NCI-H2227 (cell line): ENCODE results near the gene EHD4.

Experiments
- DNase-seq: peaks from one replicate; lab custom pipeline; 2025; ENCODE audit not compliant: unreplicated experiment; lab: John Stamatoyannopoulos, UW

The EHD4 gene

GRCh38 chr15:41981371-41982132 is 9.2 kb upstream of the EHD4 start:
- no peak for DNase-seq

- DNase-seq = no peak
These were observed 8.4 kb upstream of the EHD4 start for GRCh38 chr15:41980654-41981323.

GRCh38 chr15:41979493-41980266 is 7.3 kb upstream of the EHD4 start:
- no peak for DNase-seq

DNA sequence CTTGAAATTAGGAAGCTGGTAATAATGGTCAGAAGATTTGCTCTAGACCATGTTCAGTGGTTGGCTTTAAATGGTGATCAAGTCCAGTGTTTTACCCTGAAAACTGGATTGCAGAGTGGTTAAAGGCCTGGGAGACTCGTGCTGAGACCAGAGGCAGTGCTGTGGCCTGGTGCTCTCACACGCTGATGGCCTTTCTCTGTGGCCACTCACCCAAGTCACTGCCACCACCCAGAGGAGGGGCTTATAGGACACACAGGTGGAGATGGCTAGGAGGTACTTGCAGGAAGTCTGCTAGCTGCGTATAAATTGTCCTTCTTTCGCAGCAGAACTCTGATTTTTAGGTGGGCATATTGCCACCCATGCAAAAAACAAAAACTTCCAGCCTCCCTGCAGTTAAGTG is 6.2 kb upstream of the EHD4 start:
- no peak for DNase-seq

- DNase-seq = no peak
These were observed 5.5 kb upstream of the EHD4 start for GRCh38 chr15:41977757-41978383.

DNA sequence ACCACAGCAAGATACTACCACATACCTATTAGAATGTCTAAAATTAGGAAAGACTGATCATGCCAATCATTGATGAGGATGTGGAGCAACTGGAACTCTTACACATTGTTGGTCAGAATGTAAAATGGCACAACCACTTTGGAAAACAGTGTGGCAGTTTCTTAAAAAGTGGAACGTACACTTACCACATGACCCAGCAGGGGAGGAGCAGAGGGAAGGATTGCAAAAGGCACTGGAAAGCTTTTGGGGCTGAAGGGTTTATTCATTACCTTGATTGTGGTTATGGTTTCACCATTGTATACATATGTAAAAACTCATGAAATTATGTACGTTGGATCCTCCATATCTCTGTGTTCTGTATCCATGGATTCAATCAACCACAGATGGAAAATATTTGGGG is 3.3 kb upstream of the EHD4 start:
- no peak for DNase-seq

GRCh38 chr15:41974041-41974440 is 1.7 kb upstream of the EHD4 start:
- no peak for DNase-seq

DNA sequence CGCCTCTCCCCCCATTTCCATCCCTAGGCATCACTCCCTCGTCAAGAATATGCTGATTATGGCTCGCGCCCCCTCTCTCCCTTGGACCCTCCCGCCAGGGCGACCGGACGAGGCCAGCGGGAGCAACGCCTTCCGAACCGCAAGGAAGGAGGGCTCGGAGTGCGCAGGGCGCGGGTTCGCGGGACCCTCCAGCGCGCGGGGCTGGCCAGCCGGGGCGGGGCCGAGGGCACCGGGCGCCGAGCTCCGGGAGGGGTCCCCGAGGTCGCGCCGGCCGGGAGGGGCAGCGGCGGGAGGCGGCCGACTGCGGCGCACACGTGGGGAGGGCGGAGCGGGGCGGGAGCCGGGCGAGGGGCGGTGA is 483 bp downstream of the EHD4 start:
- no peak for DNase-seq

GRCh38 chr15:41971089-41971894 is 1.1 kb downstream of the EHD4 start:
- peak; percentile 31 for DNase-seq

DNA sequence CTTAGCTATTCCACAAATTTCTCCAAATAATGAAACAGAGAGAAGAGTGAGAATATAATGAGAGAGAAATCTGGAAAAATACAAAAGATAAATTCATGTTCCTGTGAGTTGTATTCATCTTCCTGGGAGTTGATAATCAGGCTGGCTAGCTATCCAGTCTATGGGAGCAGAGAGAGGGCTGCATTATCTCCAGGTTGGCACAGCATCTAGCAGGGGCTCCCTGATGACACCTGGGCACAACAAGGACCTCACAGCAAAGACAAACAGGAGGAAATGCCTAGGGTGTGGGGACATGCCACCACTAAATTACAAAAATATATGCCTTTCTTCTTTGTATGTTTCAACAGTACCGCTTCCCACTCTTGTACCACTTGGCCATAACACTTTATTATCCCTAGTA is 1.9 kb downstream of the EHD4 start:
- DNase-seq = no peak

DNA sequence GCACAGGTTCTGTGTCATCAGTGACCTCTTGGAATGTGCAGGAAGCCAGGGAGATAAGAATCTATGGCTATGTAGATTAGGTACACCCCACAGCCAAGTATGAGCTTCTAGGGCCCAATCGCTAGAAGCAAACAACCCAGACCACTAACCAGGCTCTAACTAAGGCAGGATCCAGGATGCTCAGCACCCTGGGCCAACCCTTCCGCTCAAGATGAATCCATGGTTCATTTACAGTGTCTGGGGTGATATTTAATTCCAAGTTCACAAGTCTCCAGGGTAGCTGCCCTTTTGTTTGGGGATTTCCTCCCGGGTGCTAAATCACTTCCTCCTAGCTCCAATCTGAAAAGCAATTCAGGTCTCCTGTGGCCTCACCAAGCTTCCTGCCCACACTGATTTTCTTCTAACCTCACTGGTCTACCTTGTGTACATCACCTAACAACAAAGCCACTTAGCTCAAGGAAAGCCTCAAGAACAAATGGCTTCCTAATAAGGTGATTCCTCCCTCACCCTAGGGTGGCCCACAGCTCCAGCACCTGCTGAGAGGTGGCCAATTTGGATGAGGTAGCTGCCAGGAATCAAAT is 2.4 kb downstream of the EHD4 start:
- DNase-seq = no peak

DNA sequence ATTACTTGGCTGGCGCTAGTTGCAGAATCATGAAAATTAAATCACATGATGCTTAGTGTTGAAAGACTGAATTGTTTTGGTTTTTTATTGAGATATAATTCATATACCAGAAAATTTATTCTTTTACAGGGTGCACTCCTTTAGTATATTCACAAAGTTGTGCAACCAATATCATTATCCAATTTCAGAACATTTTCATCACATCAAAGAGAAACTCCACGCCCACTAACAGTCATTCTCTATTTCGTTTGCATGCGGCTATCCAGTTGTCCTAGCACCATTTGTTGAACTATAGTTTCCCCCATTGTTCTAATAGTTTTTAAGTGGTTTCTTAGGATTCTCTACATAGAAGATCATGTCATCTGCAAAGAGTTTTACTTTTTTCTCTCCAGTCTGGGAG is 3.7 kb downstream of the EHD4 start:
- DNase-seq = no peak

DNA sequence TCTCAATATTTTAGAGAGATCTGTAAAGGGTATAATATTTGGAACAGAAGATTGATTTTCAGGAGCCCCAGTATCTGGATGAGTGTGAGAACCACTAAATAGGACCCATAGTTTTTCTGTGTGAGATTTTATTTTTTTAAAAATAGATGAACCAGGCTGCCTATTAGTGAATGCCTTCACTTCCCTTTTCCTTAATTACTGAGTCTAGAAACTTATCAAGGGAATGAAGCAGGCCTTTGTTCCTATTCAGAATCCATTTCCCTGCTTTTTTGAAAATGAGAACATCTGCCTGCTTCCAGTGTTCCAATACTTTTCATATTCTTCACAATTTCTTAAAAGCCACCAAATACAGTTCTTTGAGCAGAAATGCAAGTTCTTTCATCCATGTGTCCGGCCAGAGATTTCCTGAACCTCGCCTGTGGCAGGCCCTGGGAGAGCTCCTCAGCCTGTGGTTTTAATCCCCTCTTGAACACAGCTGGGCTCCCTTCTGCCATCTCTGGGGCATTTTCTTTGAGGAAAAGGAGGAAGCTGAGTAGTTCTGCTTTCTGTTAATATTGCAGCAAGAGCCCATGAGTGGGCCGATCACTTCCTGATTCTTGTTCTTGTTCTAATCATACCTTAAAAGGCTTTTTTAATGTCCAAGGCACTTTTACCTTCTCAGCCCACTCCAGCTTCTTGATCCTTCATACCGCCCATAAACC is 4.7 kb downstream of the EHD4 start:
- no peak for DNase-seq

GRCh38 chr15:41966920-41967465 is 5.4 kb downstream of the EHD4 start:
- DNase-seq = no peak

- DNase-seq = no peak
These were observed 5.9 kb downstream of the EHD4 start for GRCh38 chr15:41966414-41966812.

- DNase-seq = no peak
These were observed 6.6 kb downstream of the EHD4 start for GRCh38 chr15:41965441-41966413.

GRCh38 chr15:41961595-41962202 is 10.7 kb downstream of the EHD4 start:
- no peak for DNase-seq

DNA sequence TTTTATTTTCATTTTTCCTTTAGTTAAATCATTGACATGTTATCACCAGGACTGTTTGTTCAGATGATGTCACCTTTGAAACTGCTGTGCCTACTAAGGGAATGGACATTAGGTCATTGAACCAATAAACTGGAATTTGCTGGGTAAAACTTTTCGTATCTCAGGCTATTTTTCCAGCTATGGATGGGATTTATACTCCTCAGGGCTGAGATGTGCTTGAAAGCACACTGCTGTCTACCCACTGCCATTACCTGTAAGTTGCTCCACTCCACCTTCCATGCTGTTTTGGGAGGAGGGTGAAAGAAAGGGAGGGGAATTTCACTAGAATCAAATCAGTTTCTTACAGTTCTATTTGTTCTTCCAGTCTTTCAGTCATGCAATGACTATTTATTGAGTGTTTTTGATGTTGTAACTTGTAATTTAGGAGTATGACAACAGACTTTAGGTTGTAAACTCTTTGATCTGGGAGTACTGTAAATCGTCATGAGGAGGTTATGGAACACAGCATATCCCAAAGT is 11.3 kb downstream of the EHD4 start:
- DNase-seq = no peak
